NCI-H1048 (cell line): ENCODE data around the gene DISP3.
"Not testable (repeated sequence)": the region's sequence is repeated elsewhere in the genome, so short reads cannot be mapped to it uniquely, and the experiment has no call there.

ENCODE experiments used
- DNase-seq: peaks from one replicate; lab custom pipeline; 2025; lab: John Stamatoyannopoulos, UW

The DISP3 gene

DNA sequence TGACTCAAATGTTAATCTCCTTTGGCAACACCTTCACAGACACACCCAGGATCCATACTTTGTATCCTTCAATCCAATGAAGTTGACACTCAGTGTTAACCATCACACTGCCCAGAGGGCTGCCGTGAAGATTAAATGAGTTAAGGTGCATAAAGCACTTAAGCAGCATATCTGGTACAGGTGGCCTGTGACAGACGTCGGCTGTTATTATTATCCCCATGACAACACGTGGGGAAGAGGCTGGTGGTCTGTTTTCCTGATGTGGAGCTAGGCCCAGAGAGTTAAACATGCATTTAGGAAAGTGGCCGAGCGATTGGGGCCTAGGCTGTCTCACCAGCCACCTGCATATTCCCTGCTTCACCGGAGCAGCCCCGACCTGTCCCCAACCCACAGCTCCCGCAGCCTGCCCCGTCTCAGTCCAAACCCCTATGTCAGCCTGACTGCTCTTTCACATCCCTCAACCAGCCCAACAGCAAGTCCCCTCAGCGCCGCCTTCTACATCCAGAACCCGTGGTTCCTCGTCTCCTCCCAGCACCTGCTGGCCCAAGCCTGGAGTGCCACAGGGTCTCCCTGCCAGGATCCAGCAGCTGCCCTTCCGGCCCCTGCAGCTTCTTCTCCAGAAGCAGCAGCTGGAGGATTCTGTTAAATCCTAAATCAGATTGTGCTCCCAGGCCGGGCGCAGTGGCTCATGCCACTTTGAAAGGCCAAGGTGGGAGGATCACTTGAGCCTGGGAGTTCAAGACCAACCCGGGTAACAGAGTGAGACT is 97.3 kb downstream of the DISP3 start:
- DNase-seq: no peak

DNA sequence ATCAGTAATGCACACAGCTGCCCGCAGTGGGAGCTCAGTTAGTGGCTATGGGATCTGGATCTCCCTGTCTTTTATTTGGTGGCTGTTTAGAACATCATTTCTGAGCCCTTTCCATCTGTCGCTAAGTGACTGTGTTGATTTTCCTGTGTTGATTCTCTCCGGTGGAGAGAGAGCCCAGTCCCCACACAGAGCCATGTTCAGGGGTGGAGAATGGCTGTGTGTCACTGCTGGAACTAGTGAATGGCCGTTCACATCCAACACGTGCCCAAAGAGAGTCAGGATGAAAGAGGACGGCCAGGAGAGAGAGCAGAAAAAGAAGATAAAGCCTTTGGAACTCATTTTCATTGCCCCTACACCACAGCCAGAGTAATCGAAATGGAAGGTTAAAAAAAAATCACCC is 99.0 kb downstream of the DISP3 start:
- DNase-seq: no peak

DNA sequence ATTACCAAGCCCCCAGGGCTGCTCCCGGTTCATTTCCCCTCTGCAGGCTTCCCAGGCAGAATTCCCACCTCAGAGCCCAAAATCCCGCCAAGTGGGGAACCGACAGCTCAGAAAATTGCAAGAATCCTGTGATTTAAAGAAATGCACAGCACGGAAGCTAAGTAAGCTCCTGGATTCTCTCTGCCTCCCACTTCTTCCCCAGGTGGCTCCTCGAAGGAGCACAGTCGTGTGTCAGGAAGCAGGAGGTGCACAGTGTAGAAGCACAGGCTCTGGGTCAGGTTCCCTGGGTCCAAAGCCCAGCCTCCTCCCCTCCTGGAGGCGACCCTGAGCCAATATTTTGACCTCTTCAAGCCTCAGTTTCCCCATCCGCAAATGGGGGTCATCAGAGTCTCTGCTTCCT is 100.6 kb downstream of the DISP3 start:
- DNase-seq: no peak

DNA sequence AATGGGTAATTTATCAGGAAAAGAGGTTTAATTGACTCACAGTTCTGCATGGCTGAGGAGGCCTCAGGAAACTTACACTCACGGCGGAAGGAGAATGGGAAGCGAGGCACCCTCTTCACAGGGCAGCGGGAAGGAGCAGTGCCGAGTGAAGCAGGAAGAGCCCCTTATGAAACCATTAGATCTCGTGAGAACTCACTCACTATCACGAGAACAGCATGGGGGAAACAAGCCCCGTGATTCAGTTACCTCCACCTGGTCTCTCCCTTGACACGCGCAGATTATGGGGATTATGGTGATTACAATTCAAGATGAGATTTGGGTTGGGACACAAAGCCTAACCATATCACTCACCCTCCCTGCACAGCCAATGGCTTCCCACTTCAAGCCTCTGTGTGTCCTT is 101.1 kb downstream of the DISP3 start:
- not testable (repeated sequence) for DNase-seq

DNA sequence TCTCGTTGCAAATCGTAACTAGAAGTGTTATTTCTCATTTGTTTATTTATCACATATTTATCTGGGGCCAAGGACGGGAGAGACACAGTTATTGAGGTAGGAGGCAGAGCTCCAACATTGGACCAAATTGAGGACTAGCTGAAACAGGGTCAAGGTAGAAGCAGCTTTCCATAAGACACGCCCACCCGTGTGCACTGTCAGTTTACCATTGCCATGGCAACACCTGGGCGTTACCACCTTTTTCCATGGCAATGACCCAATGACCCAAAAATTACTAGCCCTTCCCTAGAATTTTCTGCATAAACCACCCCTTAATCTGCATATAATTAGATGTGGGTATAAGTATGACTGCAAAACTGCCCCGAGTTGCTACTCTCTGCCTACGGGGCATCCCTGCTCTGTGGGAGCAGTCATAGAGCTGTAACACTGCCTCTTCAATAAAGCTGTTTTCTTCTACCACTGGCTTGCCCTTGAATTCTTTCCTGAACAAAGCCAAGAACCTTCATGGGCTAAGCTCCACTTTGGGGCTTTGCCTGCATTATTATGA is 102.6 kb downstream of the DISP3 start:
- no peak for DNase-seq

DNA sequence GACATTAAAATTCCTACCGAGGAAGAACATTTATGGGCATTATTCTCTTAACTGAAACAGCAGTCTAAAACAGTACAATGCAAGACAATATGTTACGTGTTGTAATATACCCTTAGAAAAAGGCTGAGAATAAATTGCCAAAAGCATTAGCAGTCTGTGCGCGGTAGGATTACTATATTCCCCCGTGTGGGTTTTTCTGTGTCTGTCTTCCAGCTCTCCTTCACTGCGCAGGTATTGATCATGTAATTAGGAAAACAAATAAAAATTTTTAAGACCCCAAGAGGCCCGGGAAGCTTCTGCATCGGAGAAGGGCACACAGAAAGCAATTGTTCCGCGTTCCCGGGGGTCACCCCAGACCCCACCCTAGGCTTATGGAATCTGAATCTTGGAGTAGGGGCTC is 106.4 kb downstream of the DISP3 start:
- no peak for DNase-seq
